HepG2 (cell line): ENCODE results near the gene RDH16. TPM values are rescaled to one million over a fixed set of nuclear protein-coding genes. Genes with fewer than 3 reads are reported as not detected.

Source experiments
- BRD4 ChIP-seq: sonication (generic); formaldehyde crosslinking; IDR thresholded peaks from 2 replicates; pipeline ENCODE4 v1.4.0; 2020; ENCODE audit warnings: missing genetic modification reagents
- ERF ChIP-seq: IDR thresholded peaks from 2 replicates; pipeline ENCODE4 v1.6.1; 2018; ENCODE audit warnings: missing biosample characterization, missing genetic modification reagents
- ETV6 ChIP-seq: sonication (generic); formaldehyde crosslinking; conservative IDR thresholded peaks from 2 replicates; pipeline ENCODE4 v1.4.0; 2020; ENCODE audit warnings: missing genetic modification reagents
- GZF1 ChIP-seq: sonication (generic); formaldehyde crosslinking; IDR thresholded peaks from 2 replicates; pipeline ENCODE4 v1.5.1; 2020; ENCODE audit warnings: mild to moderate bottlenecking, missing genetic modification reagents
- KLF11 ChIP-seq: IDR thresholded peaks from 2 replicates; pipeline ENCODE4 v1.6.1; 2016; ENCODE audit warnings: missing compliant biosample characterization
- KMT2A ChIP-seq: sonication (generic); formaldehyde crosslinking; IDR thresholded peaks from 2 replicates; pipeline ENCODE4 v1.4.0; 2020; ENCODE audit warnings: missing genetic modification reagents
- MTF1 ChIP-seq: sonication (generic); formaldehyde crosslinking; IDR thresholded peaks from 2 replicates; pipeline ENCODE4 v1.5.0; 2020; ENCODE audit warnings: missing genetic modification reagents
- MYNN ChIP-seq: sonication (generic); formaldehyde crosslinking; IDR thresholded peaks from 2 replicates; pipeline ENCODE4 v1.4.0; 2020; ENCODE audit warnings: mild to moderate bottlenecking, low read depth, missing genetic modification reagents
- NFKBIZ ChIP-seq: IDR thresholded peaks from 2 replicates; pipeline ENCODE4 v1.6.1; 2018; ENCODE audit warnings: missing genetic modification reagents, missing compliant biosample characterization
- SMARCE1 ChIP-seq: fragments of 450-650 bp; IDR thresholded peaks from 2 replicates; pipeline ENCODE4 v1.6.1; 2017; ENCODE audit warnings: borderline replicate concordance
- SRSF4 ChIP-seq: fragments of 200-400 bp; formaldehyde crosslinking; IDR thresholded peaks from one replicate; pipeline ENCODE4 v1.6.1; 2018; ENCODE audit warnings: mild to moderate bottlenecking, low read depth, low read length, moderate library complexity; ENCODE audit not compliant: poor library complexity, severe bottlenecking
- TCF7L2 ChIP-seq: IDR thresholded peaks from 2 replicates; pipeline ENCODE4 v1.6.1; 2011; ENCODE audit warnings: mild to moderate bottlenecking, low read depth, low read length, moderate library complexity
- ZNF12 ChIP-seq: sonication (generic); formaldehyde crosslinking; IDR thresholded peaks from 2 replicates; pipeline ENCODE4 v1.5.0; 2020; ENCODE audit warnings: missing genetic modification reagents
- ZNF251 ChIP-seq: sonication (generic); formaldehyde crosslinking; IDR thresholded peaks from 2 replicates; pipeline ENCODE4 v1.9.0; 2021; ENCODE audit warnings: mild to moderate bottlenecking, missing genetic modification reagents
- ZNF343 ChIP-seq: sonication (generic); formaldehyde crosslinking; IDR thresholded peaks from 2 replicates; pipeline ENCODE4 v1.4.0; 2020; ENCODE audit warnings: mild to moderate bottlenecking, missing genetic modification reagents
- ZNF432 ChIP-seq: sonication (generic); formaldehyde crosslinking; IDR thresholded peaks from 2 replicates; pipeline ENCODE4 v1.5.0; 2020; ENCODE audit warnings: missing genetic modification reagents, mild to moderate bottlenecking, borderline replicate concordance
- ZNF615 ChIP-seq: sonication (generic); formaldehyde crosslinking; IDR thresholded peaks from 2 replicates; pipeline ENCODE4 v1.5.0; 2020; ENCODE audit warnings: mild to moderate bottlenecking, missing genetic modification reagents, borderline replicate concordance
- ZNF674 ChIP-seq: sonication (generic); formaldehyde crosslinking; IDR thresholded peaks from 2 replicates; pipeline ENCODE4 v1.5.0; 2020; ENCODE audit warnings: low read depth, mild to moderate bottlenecking, missing genetic modification reagents
- polyA plus RNA-seq, 8 experiments: library from polyadenylated mRNA; depleted of rRNA in 3 of 8; stranded (reverse) in 7 of 8; unstranded in 1 of 8; fragments of >200 nt; fragmentation: Illumina TruSeq in 4 of 8; extraction: Trizol in 4 of 8; gene quantifications; 2 replicates each; pipeline versions ENCODE4 v1.2.1 to v1.2.3, GENCODE V29; 2011 to 2016; ENCODE audit warnings: low read depth in 4 of 8, missing spikeins in 1 of 8, mixed read lengths in 1 of 8; ENCODE audit not compliant: insufficient read depth in 1 of 8
- total RNA-seq, 5 experiments: library from RNA; depleted of rRNA; stranded (reverse); fragments of >200 nt; fragmentation: Illumina TruSeq; extraction: Trizol; gene quantifications; 2 replicates each; pipeline ENCODE4 v1.2.3, GENCODE V29; 2016; ENCODE audit warnings: low read depth in 1 of 5
- TF ChIP-seq, protein P1 (sequence below), 2 experiments: IDR thresholded peaks; 2 replicates each; pipeline ENCODE4 v1.6.1; 2011 to 2012; ENCODE audit warnings: low read length in 2 of 2, borderline replicate concordance in 1 of 2, low read depth in 1 of 2, mild to moderate bottlenecking in 1 of 2, moderate library complexity in 1 of 2
- TF ChIP-seq, protein P2 (sequence below): sonication (generic); formaldehyde crosslinking; IDR thresholded peaks from 2 replicates; pipeline ENCODE4 v1.8.1; 2023; ENCODE audit warnings: mild to moderate bottlenecking, moderate library complexity, missing genetic modification reagents
- TF ChIP-seq, protein P3 (sequence below): sonication (generic); formaldehyde crosslinking; IDR thresholded peaks from 2 replicates; pipeline ENCODE4 v1.5.1; 2020; ENCODE audit warnings: missing genetic modification reagents, mild to moderate bottlenecking, borderline replicate concordance
- TF ChIP-seq, protein P4 (sequence below): sonication (generic); formaldehyde crosslinking; IDR thresholded peaks from 2 replicates; pipeline ENCODE4 v1.5.1; 2020; ENCODE audit warnings: mild to moderate bottlenecking, missing genetic modification reagents

The RDH16 gene
- total and polyA plus RNA-seq, 2 of the 13 experiments (the other 11 are each of a cell fraction or from before 2014, with no cell fraction given) = 0.05 to 0.13 TPM

DNA sequence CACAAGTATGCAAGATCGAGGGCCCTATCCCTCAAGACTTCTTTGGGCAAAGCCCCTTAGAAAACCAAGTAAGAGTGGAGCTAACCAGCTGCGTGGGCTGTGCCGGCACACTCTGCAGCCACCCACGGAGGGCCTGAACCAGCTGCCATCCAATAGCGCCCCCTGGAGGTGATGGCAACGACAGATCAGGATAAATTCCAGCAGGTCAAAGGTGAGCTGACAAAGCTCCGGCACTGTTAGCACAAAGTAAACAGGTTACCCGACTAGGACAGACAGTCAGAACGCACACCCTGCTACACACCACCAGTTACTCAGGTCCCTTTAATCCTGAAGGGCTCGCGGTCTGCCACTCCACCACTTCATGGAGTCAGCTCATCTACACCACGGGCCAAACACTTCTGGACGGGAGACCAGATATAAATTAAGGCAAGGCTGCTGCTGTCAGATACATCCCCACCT lies 44.1 kb upstream of the RDH16 start (continued):
- TF ChIP-seq, protein P1, sequence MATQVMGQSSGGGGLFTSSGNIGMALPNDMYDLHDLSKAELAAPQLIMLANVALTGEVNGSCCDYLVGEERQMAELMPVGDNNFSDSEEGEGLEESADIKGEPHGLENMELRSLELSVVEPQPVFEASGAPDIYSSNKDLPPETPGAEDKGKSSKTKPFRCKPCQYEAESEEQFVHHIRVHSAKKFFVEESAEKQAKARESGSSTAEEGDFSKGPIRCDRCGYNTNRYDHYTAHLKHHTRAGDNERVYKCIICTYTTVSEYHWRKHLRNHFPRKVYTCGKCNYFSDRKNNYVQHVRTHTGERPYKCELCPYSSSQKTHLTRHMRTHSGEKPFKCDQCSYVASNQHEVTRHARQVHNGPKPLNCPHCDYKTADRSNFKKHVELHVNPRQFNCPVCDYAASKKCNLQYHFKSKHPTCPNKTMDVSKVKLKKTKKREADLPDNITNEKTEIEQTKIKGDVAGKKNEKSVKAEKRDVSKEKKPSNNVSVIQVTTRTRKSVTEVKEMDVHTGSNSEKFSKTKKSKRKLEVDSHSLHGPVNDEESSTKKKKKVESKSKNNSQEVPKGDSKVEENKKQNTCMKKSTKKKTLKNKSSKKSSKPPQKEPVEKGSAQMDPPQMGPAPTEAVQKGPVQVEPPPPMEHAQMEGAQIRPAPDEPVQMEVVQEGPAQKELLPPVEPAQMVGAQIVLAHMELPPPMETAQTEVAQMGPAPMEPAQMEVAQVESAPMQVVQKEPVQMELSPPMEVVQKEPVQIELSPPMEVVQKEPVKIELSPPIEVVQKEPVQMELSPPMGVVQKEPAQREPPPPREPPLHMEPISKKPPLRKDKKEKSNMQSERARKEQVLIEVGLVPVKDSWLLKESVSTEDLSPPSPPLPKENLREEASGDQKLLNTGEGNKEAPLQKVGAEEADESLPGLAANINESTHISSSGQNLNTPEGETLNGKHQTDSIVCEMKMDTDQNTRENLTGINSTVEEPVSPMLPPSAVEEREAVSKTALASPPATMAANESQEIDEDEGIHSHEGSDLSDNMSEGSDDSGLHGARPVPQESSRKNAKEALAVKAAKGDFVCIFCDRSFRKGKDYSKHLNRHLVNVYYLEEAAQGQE (IDR thresholded peaks at IDR 0.05; ENCODE audit: borderline replicate concordance in 1 of 2, low read depth in 1 of 2, low read length in 2 of 2) = no peak
- TF ChIP-seq ERF (CRISPR knock-in tag) = peak; percentile 76
- no peak for TF ChIP-seq ZNF251
- no peak for TF ChIP-seq ZNF432
- TF ChIP-seq SMARCE1 = no peak
- TF ChIP-seq GZF1 (CRISPR knock-in tag) = peak; percentile 55; the same call in 1 of the 2 replicates
- TF ChIP-seq MYNN (CRISPR knock-in tag) = no peak
- TF ChIP-seq ZNF12 = peak; percentile 57
- TF ChIP-seq, protein P2, sequence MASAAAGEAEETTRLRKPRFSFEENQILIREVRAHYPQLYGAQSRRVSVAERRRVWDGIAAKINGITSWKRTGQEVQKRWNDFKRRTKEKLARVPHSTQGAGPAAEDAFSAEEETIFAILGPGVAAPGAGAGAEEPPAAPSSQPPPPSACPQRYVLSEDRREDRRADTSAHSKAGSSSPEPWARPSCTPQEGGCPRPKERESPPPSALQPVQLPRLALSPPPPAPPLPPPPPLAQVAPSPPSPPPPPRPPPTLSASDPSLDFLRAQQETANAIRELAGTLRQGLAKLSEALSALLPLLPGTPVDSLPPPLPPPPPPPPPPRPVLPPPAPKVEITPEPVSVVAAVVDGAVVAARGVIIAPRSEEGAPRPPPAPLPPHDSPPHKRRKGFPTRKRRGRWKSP (CRISPR knock-in tag) = no peak
- no peak for TF ChIP-seq MTF1
- 0 out of 2 replicates have a peak, but pooled peaks have one; percentile 39 for TF ChIP-seq ZNF343 (CRISPR knock-in tag)
- TF ChIP-seq TCF7L2 = no peak
- TF ChIP-seq KLF11 (CRISPR knock-in tag) = no peak
- TF ChIP-seq NFKBIZ (CRISPR knock-in tag) = peak; percentile 52; the same call in 1 of the 2 replicates
- TF ChIP-seq ZNF674 = no peak
- TF ChIP-seq SRSF4 = no peak
- no peak for TF ChIP-seq ZNF615 (CRISPR knock-in tag)
- no peak for TF ChIP-seq BRD4 (CRISPR knock-in tag)
- TF ChIP-seq, protein P3, sequence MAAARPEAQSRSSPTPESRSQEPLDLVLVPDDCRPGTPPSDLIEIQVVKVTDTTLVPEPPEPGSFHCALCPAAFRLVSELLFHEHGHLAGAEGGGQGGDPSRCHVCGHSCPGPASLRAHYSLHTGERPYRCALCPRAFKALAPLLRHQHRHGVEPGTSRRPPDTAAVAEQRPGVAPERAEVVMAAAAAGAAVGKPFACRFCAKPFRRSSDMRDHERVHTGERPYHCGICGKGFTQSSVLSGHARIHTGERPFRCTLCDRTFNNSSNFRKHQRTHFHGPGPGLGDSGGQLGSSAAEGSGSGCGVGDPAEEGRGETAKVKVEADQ (CRISPR knock-in tag) = peak; percentile 88; the same call in 1 of the 2 replicates
- TF ChIP-seq KMT2A (CRISPR knock-in tag) = no peak
- TF ChIP-seq ETV6 (CRISPR knock-in tag) = no peak
- TF ChIP-seq, protein P4, sequence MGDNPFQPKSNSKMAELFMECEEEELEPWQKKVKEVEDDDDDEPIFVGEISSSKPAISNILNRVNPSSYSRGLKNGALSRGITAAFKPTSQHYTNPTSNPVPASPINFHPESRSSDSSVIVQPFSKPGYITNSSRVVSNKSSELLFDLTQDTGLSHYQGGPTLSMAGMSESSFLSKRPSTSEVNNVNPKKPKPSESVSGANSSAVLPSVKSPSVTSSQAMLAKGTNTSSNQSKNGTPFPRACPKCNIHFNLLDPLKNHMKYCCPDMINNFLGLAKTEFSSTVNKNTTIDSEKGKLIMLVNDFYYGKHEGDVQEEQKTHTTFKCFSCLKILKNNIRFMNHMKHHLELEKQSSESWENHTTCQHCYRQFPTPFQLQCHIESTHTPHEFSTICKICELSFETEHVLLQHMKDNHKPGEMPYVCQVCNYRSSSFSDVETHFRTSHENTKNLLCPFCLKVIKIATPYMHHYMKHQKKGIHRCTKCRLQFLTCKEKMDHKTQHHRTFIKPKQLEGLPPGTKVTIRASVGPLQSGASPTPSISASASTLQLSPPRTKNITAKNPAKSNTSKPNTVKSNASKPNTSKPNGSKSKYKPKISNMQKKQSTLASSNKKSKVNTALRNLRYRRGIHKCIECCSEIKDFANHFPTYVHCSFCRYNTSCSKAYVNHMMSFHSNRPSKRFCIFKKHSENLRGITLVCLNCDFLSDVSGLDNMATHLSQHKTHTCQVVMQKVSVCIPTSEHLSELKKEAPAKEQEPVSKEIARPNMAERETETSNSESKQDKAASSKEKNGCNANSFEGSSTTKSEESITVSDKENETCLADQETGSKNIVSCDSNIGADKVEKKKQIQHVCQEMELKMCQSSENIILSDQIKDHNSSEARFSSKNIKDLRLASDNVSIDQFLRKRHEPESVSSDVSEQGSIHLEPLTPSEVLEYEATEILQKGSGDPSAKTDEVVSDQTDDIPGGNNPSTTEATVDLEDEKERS = 0 out of 2 replicates have a peak, but pooled peaks have one; percentile 55
